ENCODE data around the gene C19orf85. TPM values are rescaled to one million over a fixed set of nuclear protein-coding genes. Genes with fewer than 3 reads are reported as not detected.

Gene C19orf85
- total and polyA plus RNA-seq, 2 experiments from 2014 or later: 1.7 to 3.4 TPM

DNA sequence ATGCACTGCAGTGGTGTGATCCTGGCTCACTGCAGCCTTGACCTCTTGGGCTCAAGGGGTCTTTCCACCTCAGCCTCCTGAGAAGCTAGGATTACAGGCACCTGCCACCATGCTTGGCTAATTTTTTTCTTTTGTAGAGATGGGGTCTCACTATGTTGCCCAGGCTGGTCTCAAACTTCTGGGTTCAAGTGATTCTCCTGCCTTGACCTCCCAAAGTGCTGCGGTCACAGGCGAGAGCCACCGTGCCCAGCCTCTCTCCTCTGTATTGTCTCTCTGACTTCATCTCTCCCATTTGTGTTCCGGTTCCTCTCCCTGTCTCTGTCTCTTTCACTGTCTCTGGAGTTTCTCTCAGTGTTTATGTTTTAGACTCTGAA lies 1.7 kb upstream of the C19orf85 start (continued):
- TF ChIP-seq, protein P1, sequence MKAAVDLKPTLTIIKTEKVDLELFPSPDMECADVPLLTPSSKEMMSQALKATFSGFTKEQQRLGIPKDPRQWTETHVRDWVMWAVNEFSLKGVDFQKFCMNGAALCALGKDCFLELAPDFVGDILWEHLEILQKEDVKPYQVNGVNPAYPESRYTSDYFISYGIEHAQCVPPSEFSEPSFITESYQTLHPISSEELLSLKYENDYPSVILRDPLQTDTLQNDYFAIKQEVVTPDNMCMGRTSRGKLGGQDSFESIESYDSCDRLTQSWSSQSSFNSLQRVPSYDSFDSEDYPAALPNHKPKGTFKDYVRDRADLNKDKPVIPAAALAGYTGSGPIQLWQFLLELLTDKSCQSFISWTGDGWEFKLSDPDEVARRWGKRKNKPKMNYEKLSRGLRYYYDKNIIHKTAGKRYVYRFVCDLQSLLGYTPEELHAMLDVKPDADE (IDR thresholded peaks at IDR 0.05): no peak
- TF ChIP-seq ZNF331 (CRISPR knock-in tag; IDR thresholded peaks at IDR 0.05; ENCODE audit: low read depth) (no peak), NANOG (IDR thresholded peaks at IDR 0.05; ENCODE audit: borderline replicate concordance) (no peak), POLR2AphosphoS5 (IDR thresholded peaks at IDR 0.05; ENCODE audit: low read depth) (no peak), STAT1 (IDR thresholded peaks at IDR 0.05; ENCODE audit: unreplicated experiment) (no peak), JUNB (IDR thresholded peaks at IDR 0.05; ENCODE audit: unreplicated experiment) (no peak), CREB1 (CRISPR knock-in tag; IDR thresholded peaks at IDR 0.05; ENCODE audit: low read depth) (no peak)
- TF ChIP-seq, protein P2, sequence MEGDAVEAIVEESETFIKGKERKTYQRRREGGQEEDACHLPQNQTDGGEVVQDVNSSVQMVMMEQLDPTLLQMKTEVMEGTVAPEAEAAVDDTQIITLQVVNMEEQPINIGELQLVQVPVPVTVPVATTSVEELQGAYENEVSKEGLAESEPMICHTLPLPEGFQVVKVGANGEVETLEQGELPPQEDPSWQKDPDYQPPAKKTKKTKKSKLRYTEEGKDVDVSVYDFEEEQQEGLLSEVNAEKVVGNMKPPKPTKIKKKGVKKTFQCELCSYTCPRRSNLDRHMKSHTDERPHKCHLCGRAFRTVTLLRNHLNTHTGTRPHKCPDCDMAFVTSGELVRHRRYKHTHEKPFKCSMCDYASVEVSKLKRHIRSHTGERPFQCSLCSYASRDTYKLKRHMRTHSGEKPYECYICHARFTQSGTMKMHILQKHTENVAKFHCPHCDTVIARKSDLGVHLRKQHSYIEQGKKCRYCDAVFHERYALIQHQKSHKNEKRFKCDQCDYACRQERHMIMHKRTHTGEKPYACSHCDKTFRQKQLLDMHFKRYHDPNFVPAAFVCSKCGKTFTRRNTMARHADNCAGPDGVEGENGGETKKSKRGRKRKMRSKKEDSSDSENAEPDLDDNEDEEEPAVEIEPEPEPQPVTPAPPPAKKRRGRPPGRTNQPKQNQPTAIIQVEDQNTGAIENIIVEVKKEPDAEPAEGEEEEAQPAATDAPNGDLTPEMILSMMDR (conservative IDR thresholded peaks at IDR 0.05; ENCODE audit: low read depth in 2 of 2): no peak

GRCh38 chr19:55465460-55466240 lies 1.1 kb upstream of the C19orf85 start:
- Histone ChIP-seq H2AFZ (no peak overlapping the region), H3K36me3 (ENCODE audit: insufficient read depth) (no peaks in the 10 kb centered on the region), H4K20me1 (replicated peaks; ENCODE audit: insufficient read depth) (no peaks in the 10 kb centered on the region), H3K9me2 (ENCODE audit: insufficient read depth) (no peaks in the 10 kb centered on the region), H3K4me1 (ENCODE audit: insufficient read depth) (peaks cover 13% of the 10 kb centered on the region), H3K4me2 (no peak overlapping the region), H3K27ac (ENCODE audit: low read depth) (no peak overlapping the region), H3K27me3 (ENCODE audit: insufficient read depth) (no peaks in the 10 kb centered on the region), H3K4me3 (no peak overlapping the region), H3F3A (replicated peaks; ENCODE audit: low read depth) (peaks cover 16% of the 10 kb centered on the region; the same call in 1 of the 2 replicates), H3K79me2 (replicated peaks; ENCODE audit: insufficient read depth) (no peaks in the 10 kb centered on the region)
- no peak for DNase-seq (ENCODE audit: low spot score)
- H3K9me3 Mint-ChIP-seq: peaks cover 3% of the 10 kb centered on the region; the same call in 1 of the 3 replicates
- peaks cover 17% of the 10 kb centered on the region for H3K4me1 Mint-ChIP-seq
- ATAC-seq: no peak
- no peak overlapping the region for H3K27ac Mint-ChIP-seq
- peaks cover 21% of the 10 kb centered on the region for H3K27me3 Mint-ChIP-seq (ENCODE audit: insufficient read depth, low read depth, poor library complexity)
- no peak overlapping the region; the same call in 2 of the 3 replicates for H3K4me3 Mint-ChIP-seq
- H3K36me3 Mint-ChIP-seq (ENCODE audit: low read depth): peaks cover 2% of the 10 kb centered on the region; the same call in 1 of the 3 replicates
- TF ChIP-seq EZH2phosphoT487 (IDR thresholded peaks at IDR 0.05; ENCODE audit: unreplicated experiment): no peak
- no peak for TF ChIP-seq NANOG (IDR thresholded peaks at IDR 0.05; ENCODE audit: borderline replicate concordance)
- TF ChIP-seq, protein P1 (IDR thresholded peaks at IDR 0.05): no peak
- TF ChIP-seq, protein P3, sequence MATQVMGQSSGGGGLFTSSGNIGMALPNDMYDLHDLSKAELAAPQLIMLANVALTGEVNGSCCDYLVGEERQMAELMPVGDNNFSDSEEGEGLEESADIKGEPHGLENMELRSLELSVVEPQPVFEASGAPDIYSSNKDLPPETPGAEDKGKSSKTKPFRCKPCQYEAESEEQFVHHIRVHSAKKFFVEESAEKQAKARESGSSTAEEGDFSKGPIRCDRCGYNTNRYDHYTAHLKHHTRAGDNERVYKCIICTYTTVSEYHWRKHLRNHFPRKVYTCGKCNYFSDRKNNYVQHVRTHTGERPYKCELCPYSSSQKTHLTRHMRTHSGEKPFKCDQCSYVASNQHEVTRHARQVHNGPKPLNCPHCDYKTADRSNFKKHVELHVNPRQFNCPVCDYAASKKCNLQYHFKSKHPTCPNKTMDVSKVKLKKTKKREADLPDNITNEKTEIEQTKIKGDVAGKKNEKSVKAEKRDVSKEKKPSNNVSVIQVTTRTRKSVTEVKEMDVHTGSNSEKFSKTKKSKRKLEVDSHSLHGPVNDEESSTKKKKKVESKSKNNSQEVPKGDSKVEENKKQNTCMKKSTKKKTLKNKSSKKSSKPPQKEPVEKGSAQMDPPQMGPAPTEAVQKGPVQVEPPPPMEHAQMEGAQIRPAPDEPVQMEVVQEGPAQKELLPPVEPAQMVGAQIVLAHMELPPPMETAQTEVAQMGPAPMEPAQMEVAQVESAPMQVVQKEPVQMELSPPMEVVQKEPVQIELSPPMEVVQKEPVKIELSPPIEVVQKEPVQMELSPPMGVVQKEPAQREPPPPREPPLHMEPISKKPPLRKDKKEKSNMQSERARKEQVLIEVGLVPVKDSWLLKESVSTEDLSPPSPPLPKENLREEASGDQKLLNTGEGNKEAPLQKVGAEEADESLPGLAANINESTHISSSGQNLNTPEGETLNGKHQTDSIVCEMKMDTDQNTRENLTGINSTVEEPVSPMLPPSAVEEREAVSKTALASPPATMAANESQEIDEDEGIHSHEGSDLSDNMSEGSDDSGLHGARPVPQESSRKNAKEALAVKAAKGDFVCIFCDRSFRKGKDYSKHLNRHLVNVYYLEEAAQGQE (IDR thresholded peaks at IDR 0.05; ENCODE audit: unreplicated experiment): no peak
- TF ChIP-seq POLR2AphosphoS5 (IDR thresholded peaks at IDR 0.05; ENCODE audit: low read depth): no peak
- no peak for TF ChIP-seq JUNB (IDR thresholded peaks at IDR 0.05; ENCODE audit: unreplicated experiment)
